Measurements from ENCODE around the gene ACOT11.

Gene ACOT11

DNA sequence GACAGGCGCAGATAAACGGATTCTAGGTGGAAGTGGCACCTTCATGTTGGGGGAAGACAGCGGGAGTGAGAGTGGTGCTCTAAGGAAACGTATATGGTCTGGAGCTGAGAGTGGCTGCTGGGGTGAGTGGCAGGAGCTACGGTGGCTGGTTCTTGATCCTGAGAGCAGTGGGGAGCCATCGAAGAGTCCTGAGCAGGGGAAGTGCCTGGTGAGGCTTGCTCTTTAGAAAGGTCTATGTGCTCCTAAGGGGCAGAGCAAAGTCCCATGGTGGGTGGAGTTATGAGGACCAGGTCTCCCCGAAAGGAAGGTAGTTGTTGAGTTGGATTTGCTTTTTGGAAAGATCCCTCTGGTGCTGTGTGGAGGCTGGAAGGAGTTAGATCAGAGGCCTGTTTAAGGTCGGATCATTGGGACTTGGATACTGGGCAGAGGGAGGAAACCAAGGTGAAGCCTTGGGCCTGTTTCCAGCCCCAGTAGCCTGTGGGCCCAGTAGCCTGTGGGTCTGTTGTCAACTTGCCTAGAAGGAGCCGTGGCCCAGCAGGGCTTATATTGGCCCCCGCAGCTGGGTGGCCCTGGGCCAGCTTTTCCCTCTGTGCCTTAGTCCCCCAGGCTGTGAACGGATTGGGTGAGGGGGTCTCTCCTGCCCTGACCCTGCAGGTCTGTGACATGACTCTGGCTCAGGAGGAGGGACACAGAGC lies 33.0 kb downstream of the ACOT11 start:
- no peak for DNase-seq
- no peak for TF ChIP-seq POLR2A (IDR thresholded peaks at IDR 0.05; ENCODE audit: low read length)
- TF ChIP-seq GATA1 (IDR thresholded peaks at IDR 0.05; ENCODE audit: low read depth, low read length): no peak

DNA sequence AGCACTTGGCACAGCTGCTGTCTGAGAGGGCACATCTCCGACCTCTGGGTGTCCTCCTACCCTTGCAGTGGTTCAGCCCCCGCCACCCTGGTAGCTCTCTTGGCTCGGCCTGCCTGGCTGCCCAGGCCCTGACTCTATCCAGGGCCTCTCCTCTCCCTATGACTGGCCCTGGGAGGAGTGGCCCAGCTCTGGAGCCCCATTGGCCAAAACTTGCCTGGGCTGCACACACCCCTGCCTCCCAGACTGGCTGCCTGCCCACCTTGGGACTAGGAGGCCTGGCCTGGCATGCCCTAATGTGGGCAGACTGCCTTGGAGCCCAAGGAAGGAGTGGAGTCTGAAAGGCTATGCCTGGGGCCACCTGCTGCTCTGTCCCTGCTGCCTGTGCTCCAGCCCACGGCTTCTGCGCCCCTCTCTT lies 33.6 kb downstream of the ACOT11 start:
- DNase-seq: peak in 1 of 2 experiments; percentile 21
- TF ChIP-seq POLR2A (IDR thresholded peaks at IDR 0.05; ENCODE audit: low read length) (peak; percentile 37), GATA1 (IDR thresholded peaks at IDR 0.05; ENCODE audit: low read depth, low read length) (no peak)

DNA sequence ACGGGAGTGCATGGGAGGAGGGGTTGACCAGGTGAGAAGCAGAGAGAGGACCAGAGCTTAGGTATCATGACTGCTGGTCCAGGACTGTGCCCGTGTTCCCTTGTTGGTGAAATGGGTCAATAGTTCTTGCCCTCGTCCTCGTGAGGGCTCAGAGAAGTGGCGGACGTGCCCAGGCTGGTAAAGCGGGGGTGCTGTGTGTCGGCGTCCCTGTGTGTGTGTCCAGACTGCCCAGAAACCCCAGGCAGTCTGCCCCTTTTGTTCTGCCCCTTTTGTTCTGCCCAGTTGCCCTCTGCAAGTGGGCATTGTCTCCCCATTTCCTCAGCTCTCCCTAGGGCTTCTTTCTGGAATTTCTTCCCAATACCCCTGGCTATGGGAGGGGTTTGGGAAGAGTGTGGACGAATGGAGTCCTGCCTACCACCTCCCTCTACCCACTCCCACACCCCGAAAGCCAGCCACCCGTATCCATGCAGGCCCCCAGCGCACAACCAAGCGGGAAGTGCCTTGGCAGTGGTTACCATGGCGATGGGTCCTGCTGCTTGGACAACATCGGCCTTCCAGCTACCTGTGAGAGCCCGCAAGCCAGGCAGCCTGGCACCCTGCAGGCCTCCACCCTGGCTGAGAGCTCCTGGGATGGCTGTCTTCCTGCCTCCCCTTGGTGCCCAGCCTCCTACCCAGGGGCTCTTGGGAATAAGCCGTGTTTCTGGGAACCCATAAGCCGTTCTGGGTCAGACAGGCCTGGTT lies 34.7 kb downstream of the ACOT11 start:
- no peak for DNase-seq
- no peak for TF ChIP-seq POLR2A (IDR thresholded peaks at IDR 0.05; ENCODE audit: low read length)
- no peak for TF ChIP-seq GATA1 (IDR thresholded peaks at IDR 0.05; ENCODE audit: low read depth, low read length)

DNA sequence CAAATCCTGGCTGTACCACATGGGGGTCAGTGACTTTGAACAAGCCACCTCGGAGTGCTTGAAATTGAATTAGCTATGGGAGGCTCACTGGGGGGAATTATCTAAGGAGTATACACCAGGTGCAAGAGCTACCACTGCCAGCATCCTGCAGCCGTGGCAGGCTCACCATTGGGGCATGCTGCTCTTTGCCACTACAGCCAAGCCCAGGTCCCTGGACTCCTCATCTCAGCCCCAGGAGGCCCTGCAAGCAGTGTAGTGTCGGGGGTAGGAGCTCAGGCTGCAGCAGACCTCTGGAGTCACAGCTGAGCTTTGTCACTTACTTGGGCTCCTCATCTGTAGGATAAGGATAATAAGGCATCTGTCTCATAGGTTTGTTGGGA lies 35.3 kb downstream of the ACOT11 start:
- TF ChIP-seq GATA1 (IDR thresholded peaks at IDR 0.05; ENCODE audit: low read depth, low read length) (no peak), POLR2A (IDR thresholded peaks at IDR 0.05; ENCODE audit: low read length) (no peak)
- DNase-seq: no peak

DNA sequence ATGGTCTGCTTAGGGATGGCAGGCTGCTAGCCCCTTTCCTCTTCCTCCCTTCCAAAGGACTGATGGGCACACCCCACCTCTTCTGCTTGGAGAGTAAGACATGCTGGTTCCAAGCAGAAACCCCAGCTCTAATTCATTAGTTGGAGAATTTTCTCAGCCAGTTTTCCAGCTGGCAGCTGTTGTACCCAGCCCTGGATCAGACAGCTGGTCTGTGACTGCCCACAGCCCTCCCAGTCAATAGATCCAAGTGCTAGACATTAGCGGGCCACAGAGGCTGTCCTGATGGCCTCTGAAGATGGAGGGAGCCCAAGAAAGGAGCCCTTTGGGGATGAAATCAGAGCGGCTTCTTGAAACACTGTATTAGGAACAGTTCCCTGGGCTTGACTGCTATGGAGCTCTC lies 35.8 kb downstream of the ACOT11 start:
- DNase-seq: no peak
- TF ChIP-seq GATA1 (IDR thresholded peaks at IDR 0.05; ENCODE audit: low read depth, low read length) (no peak), POLR2A (IDR thresholded peaks at IDR 0.05; ENCODE audit: low read length) (no peak)

DNA sequence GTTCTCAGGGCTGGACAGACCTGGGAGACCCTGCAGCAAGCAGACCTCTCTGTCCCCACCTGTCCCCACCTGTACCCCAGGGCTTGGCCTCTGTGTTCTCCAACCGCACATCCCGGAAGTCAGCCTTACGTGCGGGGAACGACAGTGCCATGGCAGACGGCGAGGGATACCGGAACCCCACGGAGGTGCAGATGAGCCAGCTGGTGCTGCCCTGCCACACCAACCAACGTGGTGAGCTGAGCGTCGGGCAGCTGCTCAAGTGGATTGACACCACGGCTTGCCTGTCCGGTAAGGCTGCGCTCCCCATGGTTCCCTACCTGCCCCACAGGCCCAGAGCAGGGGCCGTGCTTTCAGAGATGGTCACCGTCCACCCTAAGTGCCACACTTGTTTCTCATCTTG lies 36.5 kb downstream of the ACOT11 start:
- no peak for DNase-seq
- no peak for TF ChIP-seq POLR2A (IDR thresholded peaks at IDR 0.05; ENCODE audit: low read length)
- no peak for TF ChIP-seq GATA1 (IDR thresholded peaks at IDR 0.05; ENCODE audit: low read depth, low read length)

DNA sequence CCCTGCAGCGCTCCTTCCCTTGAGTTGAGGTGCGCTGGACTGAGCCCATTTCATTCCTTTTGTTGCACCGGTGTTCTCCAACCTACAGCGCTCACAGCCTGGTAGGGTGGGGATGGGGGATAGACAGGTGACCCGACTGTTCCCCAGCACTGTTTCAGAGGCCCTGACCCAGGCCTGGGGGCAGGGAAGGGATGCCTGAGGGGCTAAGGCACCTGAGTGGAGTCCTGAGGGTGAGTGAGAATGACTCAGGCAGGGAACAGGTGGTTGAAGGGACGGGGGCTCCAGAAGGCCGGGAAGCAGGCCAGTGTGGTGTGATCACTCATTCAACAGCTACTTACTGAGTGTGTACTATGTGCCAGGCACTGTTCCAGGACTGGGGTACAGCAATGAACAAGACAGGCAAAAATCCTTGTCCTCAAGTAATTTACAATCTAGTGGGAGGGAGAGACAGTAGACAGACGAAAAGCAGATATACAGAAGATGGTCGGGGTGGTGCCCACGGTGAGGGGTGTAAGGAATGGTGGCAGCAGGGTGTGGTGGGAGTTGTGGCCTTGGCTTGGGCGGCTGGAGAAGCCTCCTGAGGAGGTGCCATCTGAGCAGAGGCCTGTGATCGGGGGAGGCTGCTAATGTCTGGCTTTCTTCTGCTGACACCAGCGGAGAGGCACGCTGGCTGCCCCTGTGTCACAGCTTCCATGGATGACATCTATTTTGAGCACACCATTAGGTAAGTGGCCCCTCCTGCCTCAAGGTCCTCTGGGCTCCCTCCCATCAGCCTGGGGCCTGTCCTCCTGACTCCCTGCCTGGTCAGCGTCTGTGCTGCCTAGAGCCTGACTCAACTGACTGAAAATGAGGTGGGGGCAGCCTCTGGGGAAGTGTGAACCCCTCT lies 37.4 kb downstream of the ACOT11 start:
- TF ChIP-seq POLR2A (IDR thresholded peaks at IDR 0.05; ENCODE audit: low read length) (no peak), GATA1 (IDR thresholded peaks at IDR 0.05; ENCODE audit: low read depth, low read length) (no peak)

DNA sequence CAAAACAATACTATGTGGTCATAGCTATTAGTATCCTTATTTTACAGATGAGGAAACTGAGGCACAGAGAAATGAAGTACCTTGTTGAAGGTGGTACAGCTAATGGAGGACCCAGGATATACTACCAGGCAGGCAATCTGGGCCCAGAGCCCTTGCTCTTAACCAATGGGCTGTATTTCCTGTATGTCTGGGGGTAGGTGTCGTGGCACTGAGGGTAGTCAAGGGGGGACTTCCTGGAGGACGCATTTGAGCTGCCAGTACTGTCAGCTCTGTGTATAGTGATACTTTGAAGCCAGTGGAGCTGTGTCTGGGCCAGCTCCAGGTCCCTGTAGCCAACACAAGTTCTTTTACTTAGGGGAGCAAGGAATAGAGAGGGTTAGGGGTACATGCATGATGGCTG lies 40.3 kb downstream of the ACOT11 start:
- TF ChIP-seq POLR2A (IDR thresholded peaks at IDR 0.05; ENCODE audit: low read length): no peak
- TF ChIP-seq GATA1 (IDR thresholded peaks at IDR 0.05; ENCODE audit: low read depth, low read length): no peak
- no peak for DNase-seq

More for the DNA sequence above, 37.4 kb downstream of the ACOT11 start:
- no peak for DNase-seq

DNA sequence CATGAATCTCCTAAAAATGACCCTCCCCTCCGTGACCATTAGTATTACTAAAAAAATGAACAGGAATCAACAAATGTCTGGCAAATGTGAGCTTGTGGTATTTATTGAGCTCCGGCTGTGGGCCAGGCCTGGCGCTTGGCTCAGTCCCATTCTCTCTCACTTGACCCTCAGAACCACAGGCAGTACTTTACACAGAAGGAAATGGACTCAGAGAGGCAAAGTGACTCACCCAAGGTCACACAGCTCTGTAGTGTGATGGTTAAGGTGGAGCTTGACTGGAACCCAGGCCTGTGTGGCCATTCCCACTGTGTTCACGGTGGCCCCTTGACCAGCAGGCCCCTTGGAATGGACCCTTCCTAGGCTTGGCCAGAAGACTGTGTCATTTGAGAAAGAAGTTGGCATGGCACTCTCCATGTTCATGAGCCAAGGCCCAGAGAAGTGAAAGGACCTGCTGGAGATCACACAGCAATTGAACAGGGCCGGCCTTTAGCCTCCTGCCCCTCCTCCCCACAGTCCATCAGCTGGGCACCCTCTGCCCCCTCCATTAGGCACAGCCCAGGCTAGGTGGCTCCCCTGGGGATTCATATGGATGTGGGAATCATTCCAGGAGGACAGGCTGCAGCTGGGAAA lies 43.2 kb downstream of the ACOT11 start:
- DNase-seq: no peak
- TF ChIP-seq GATA1 (IDR thresholded peaks at IDR 0.05; ENCODE audit: low read depth, low read length): no peak
- no peak for TF ChIP-seq POLR2A (IDR thresholded peaks at IDR 0.05; ENCODE audit: low read length)

DNA sequence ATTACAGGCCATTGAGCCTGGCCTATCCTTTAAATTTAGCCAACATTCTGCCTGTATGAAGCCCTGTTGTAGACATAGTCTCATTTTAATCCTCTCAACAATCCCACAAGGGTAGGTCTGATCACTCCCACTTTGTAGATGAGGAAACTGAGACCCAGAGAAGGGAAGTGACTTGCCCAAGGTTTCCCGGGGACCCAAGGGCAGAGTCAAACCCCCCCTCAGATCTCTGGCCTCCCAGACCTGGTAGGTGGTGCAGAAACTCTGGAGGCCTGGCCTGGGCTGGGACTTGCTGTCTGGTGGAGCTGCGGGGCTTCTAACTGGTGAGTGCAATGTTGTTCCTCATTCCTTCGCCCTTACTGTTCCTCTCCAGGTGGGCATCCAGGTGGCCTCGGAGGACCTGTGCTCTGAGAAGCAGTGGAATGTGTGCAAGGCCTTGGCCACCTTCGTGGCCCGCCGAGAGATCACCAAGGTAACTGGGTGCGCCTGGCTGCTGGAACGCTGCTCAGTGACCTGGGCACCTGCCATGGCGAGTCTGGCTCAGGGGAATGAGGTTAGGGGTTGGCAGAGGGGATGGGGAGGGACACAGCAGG lies 45.6 kb downstream of the ACOT11 start:
- DNase-seq: no peak
- TF ChIP-seq POLR2A (IDR thresholded peaks at IDR 0.05; ENCODE audit: low read length) (no peak), GATA1 (IDR thresholded peaks at IDR 0.05; ENCODE audit: low read depth, low read length) (no peak)

DNA sequence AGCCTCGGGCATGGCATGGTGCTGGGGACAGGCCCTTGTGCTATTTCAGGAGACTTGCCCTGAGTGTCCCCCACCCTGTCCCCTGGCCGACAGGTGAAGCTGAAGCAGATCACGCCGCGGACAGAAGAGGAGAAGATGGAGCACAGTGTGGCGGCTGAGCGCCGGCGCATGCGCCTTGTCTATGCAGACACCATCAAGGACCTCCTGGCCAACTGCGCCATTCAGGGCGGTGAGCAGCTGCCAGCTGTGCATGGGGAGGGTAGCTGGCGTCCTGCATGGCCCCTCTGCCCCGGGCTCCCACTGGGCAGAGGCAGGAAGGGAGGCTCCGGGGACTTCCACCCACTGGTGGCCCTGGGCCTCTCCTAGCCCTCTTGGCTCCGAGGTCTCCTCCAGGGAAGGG lies 46.4 kb downstream of the ACOT11 start:
- TF ChIP-seq POLR2A (IDR thresholded peaks at IDR 0.05; ENCODE audit: low read length): no peak
- no peak for TF ChIP-seq GATA1 (IDR thresholded peaks at IDR 0.05; ENCODE audit: low read depth, low read length)
- no peak for DNase-seq

DNA sequence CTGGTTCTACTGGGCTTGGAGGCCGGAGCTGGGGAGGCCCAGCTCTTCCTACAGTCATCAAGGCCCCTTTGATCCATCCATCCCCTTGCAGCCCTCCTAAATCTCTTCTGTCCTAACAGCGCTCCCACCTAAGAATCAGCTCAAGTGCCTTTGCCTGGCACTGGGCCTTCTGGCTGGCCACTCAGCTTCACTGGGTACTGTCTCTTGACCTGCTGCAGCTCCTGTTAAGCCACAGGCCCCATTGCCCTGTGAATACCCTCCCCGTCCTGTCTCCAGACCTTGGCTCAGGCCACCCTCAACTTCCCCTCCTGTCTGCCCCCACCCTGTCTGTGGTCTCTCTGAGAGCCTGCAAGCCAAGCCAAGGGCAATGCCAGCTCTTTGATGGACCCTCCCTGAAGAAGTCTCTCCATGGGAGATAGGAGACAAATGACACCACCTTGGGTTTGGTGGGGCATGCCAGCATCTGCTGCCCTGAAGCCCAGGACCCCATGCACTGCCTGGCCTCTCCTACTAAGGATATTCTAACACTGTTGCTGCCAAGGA lies 48.0 kb downstream of the ACOT11 start:
- TF ChIP-seq GATA1 (IDR thresholded peaks at IDR 0.05; ENCODE audit: low read depth, low read length): no peak
- no peak for TF ChIP-seq POLR2A (IDR thresholded peaks at IDR 0.05; ENCODE audit: low read length)
- DNase-seq: no peak

DNA sequence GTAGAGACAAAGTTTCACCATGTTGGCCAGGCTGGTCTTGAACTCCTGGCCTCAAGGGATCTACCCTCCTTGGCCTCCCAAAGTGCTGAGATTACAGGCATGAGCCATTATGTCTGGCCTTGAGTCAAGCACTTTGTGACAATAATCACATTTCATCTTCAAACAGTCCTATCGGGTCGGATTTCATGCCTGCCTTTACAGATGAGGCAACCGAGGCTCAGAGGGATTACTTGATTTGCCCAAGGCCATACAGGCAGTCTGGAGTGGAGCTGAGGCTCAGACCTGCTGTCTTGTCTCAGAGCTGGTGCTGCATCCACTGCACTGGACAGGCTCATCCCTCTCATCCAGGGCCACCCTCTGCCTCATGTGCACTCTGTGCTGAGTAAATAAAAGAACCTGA lies 48.7 kb downstream of the ACOT11 start:
- DNase-seq: no peak
- TF ChIP-seq GATA1 (IDR thresholded peaks at IDR 0.05; ENCODE audit: low read depth, low read length) (no peak), POLR2A (IDR thresholded peaks at IDR 0.05; ENCODE audit: low read length) (no peak)
